HepG2 (cell line): ENCODE results near the gene FAM81A. TPM values are rescaled to one million over a fixed set of nuclear protein-coding genes. Genes with fewer than 3 reads are reported as not detected.

Experiments used
- ATAC-seq: fragments of 200-7000 bp; cut with Tn5 transposase; 3 replicates; pipeline ENCODE4 v1.9.1; 2020; ENCODE audit warnings: mild to moderate bottlenecking, moderate library complexity
- BruUV-seq: library from RNA; stranded (reverse); fragments of 400-500 nt; replicated peaks from 2 replicates; lab custom pipeline; 2021; lab: Mats Ljungman, UMichigan
- CTCF ChIA-PET: fragments of 300-600 bp; formaldehyde crosslinking; extraction: SDS; loops from one replicate; lab custom pipeline; 2021; ENCODE audit warnings: low total read pairs, inconsistent platforms, low intra/inter-chr PET ratio; lab: Yijun Ruan, JAX
- POLR2A ChIA-PET: fragments of 350-600 bp; sonication (Branson Sonifier 250); formaldehyde crosslinking; loops from one replicate; lab custom pipeline; 2020; ENCODE audit warnings: antibody characterized with exemption, inconsistent platforms; lab: Yijun Ruan, JAX
- DNase-seq: peaks from one replicate; pipeline ENCODE4 v3.0.0-alpha.2; 2015; ENCODE audit warnings: low spot score
- FAIRE-seq: peaks from 3 replicates; lab custom pipeline; 2011; peaks lifted over from hg19 to GRCh38; lab: Jason Lieb, UNC
- H2AFZ ChIP-seq: one replicate; pipeline ENCODE4 v1.6.1; 2011; ENCODE audit warnings: low read length, inconsistent platforms
- H3K27ac ChIP-seq: fragments of 300-600 bp; 3 replicates; pipeline ENCODE4 v1.8.0; 2011; ENCODE audit warnings: mixed run types, mild to moderate bottlenecking, mixed read lengths, low read length, inconsistent platforms; ENCODE audit not compliant: insufficient read depth; ENCODE audit errors: extremely low read length
- H3K27me3 ChIP-seq, 2 experiments: fragments of 200-600 bp in 1 of 2; 2 replicates in 1 of 2; 3 replicates in 1 of 2; pipeline versions ENCODE4 v1.6.0 to v1.8.0; 2011; ENCODE audit warnings: low read length in 2 of 2, mild to moderate bottlenecking in 2 of 2, moderate library complexity in 2 of 2, inconsistent platforms in 1 of 2; ENCODE audit not compliant: insufficient read depth in 2 of 2, control insufficient read depth in 1 of 2
- H3K36me3 ChIP-seq, 2 experiments: fragments of 200-600 bp in 1 of 2; replicated peaks in 1 of 2; 2 replicates in 1 of 2; 3 replicates in 1 of 2; pipeline versions ENCODE4 v1.5.1 to v1.8.0; 2011; ENCODE audit warnings: low read length in 2 of 2, inconsistent platforms in 1 of 2; ENCODE audit not compliant: insufficient read depth in 2 of 2, control insufficient read depth in 1 of 2
- H3K4me1 ChIP-seq: 2 replicates; pipeline ENCODE4 v1.5.1; 2012; ENCODE audit warnings: low read length, inconsistent platforms; ENCODE audit not compliant: insufficient read depth
- H3K4me2 ChIP-seq: 2 replicates; pipeline ENCODE4 v1.6.0; 2011; ENCODE audit warnings: low read depth, low read length, inconsistent platforms
- H3K4me3 ChIP-seq, 3 experiments: fragments of 200-600 bp in 1 of 3; sonication (generic), shearing (Covaris generic) in 1 of 3; replicated peaks in 1 of 3; 2 replicates each; pipeline ENCODE4 v1.5.1; 2011 to 2016; ENCODE audit warnings: low read length in 3 of 3, inconsistent platforms in 2 of 3, low read depth in 2 of 3, mild to moderate bottlenecking in 2 of 3, control low read depth in 1 of 3, mixed read lengths in 1 of 3; ENCODE audit not compliant: insufficient read depth in 1 of 3
- H3K79me2 ChIP-seq: one replicate; pipeline ENCODE4 v1.6.1; 2011; ENCODE audit warnings: low read length, inconsistent platforms; ENCODE audit not compliant: insufficient read depth
- H3K9ac ChIP-seq: 2 replicates; pipeline ENCODE4 v1.6.0; 2011; ENCODE audit warnings: mild to moderate bottlenecking, low read depth, low read length, inconsistent platforms; ENCODE audit not compliant: insufficient read depth
- H3K9me3 ChIP-seq: 2 replicates; pipeline ENCODE4 v1.5.1; 2012; ENCODE audit warnings: mild to moderate bottlenecking, low read length
- H4K20me1 ChIP-seq: 2 replicates; pipeline ENCODE4 v1.6.0; 2011; ENCODE audit warnings: inconsistent platforms, mild to moderate bottlenecking, low read length, moderate library complexity; ENCODE audit not compliant: insufficient read depth
- ATF1 ChIP-seq: IDR thresholded peaks from 2 replicates; pipeline ENCODE4 v1.6.1; 2016; ENCODE audit warnings: mild to moderate bottlenecking, control low read depth
- CEBPZ ChIP-seq: IDR thresholded peaks from 2 replicates; pipeline ENCODE4 v1.6.1; 2012; ENCODE audit warnings: low read length, improper control_type of control experiment
- MAFF ChIP-seq: IDR thresholded peaks from 2 replicates; pipeline ENCODE4 v1.6.1; 2011; ENCODE audit warnings: low read depth, low read length, improper control_type of control experiment
- MTF1 ChIP-seq: sonication (generic); formaldehyde crosslinking; IDR thresholded peaks from 2 replicates; pipeline ENCODE4 v1.5.0; 2020; ENCODE audit warnings: missing genetic modification reagents
- NCOR1 ChIP-seq: fragments of 200-600 bp; sonication (generic); IDR thresholded peaks from 2 replicates; pipeline ENCODE4 v1.7.0; 2017; ENCODE audit warnings: antibody characterized with exemption, low read length, borderline replicate concordance
- PHF21A ChIP-seq: sonication (generic); formaldehyde crosslinking; IDR thresholded peaks from 2 replicates; pipeline ENCODE4 v1.5.0; 2020; ENCODE audit warnings: mild to moderate bottlenecking, missing genetic modification reagents
- SALL1 ChIP-seq: sonication (generic); formaldehyde crosslinking; IDR thresholded peaks from 2 replicates; pipeline ENCODE4 v1.8.0; 2022; ENCODE audit warnings: mild to moderate bottlenecking, missing genetic modification reagents
- TBP ChIP-seq: sonication (generic); formaldehyde crosslinking; IDR thresholded peaks from 2 replicates; pipeline ENCODE4 v1.5.0; 2020; ENCODE audit warnings: missing genetic modification reagents
- ZNF263 ChIP-seq: sonication (generic); formaldehyde crosslinking; IDR thresholded peaks from 2 replicates; pipeline ENCODE4 v1.4.0; 2020; ENCODE audit warnings: missing genetic modification reagents
- ZNF670 ChIP-seq: sonication (generic); formaldehyde crosslinking; IDR thresholded peaks from 2 replicates; pipeline ENCODE4 v1.8.0; 2022; ENCODE audit warnings: mild to moderate bottlenecking, missing genetic modification reagents, borderline replicate concordance
- ZNF672 ChIP-seq: sonication (generic); formaldehyde crosslinking; IDR thresholded peaks from 2 replicates; pipeline ENCODE4 v1.8.1; 2022; ENCODE audit warnings: missing genetic modification reagents
- WGBS: methylation state at CpG from one replicate; pipeline ENCODE4 v1.1.6; 2017; ENCODE audit warnings: low lambda C conversion rate; 5-methylcytosine and 5-hydroxymethylcytosine counted together
- in situ Hi-C: cut with HindIII; loops from 2 replicates; pipeline ENCODE4 v1.10.0; 2017; ENCODE audit warnings: low pct_unique_long_range_greater_than_20kb; ENCODE audit not compliant: extremely low pct_ligation_motif_present
- intact Hi-C: fragments of 100-400 bp; cut with micrococcal nuclease; formaldehyde crosslinking; loops from one replicate; pipeline ENCODE4 v1.10.0; 2022; ENCODE audit not compliant: unreplicated experiment
- polyA plus RNA-seq, 8 experiments: library from polyadenylated mRNA; depleted of rRNA in 3 of 8; stranded (reverse) in 7 of 8; unstranded in 1 of 8; fragments of >200 nt; fragmentation: Illumina TruSeq in 4 of 8; extraction: Trizol in 4 of 8; gene quantifications; 2 replicates each; pipeline versions ENCODE4 v1.2.1 to v1.2.3, GENCODE V29; 2011 to 2016; ENCODE audit warnings: low read depth in 4 of 8, missing spikeins in 1 of 8, mixed read lengths in 1 of 8; ENCODE audit not compliant: insufficient read depth in 1 of 8
- total RNA-seq, 5 experiments: library from RNA; depleted of rRNA; stranded (reverse); fragments of >200 nt; fragmentation: Illumina TruSeq; extraction: Trizol; gene quantifications; 2 replicates each; pipeline ENCODE4 v1.2.3, GENCODE V29; 2016; ENCODE audit warnings: low read depth in 1 of 5

The FAM81A gene
- total and polyA plus RNA-seq, 2 of the 13 experiments (the other 11 are each of a cell fraction or from before 2014, with no cell fraction given), result 0.09 TPM; not detected in 1

- POLR2A ChIA-PET, result no interaction called here
- H3K9ac ChIP-seq, result no peak overlapping the region
These were observed 102.7 kb downstream of the FAM81A start for GRCh38 chr15:59540654-59541053.

GRCh38 chr15:59541750-59542149, 103.8 kb downstream of the FAM81A start:
- Histone ChIP-seq H3K27me3 (peaks cover 2 to 16% of the 10 kb centered on the region in 2 experiments; a peak in 4 of 5 replicates), H3K4me1 (peaks cover 38% of the 10 kb centered on the region), H4K20me1 (no peaks in the 10 kb centered on the region), H3K27ac (no peak overlapping the region), H3K9me3 (no peaks in the 10 kb centered on the region), H3K4me2 (no peak overlapping the region), H3K36me3 (no peaks in the 10 kb centered on the region), H2AFZ (no peak overlapping the region), H3K79me2 (no peaks in the 10 kb centered on the region), H3K9ac (no peak overlapping the region), H3K4me3 (no peak overlapping the region)
- BruUV-seq, result no TSS peak
- ATAC-seq (no peak), FAIRE-seq (no peak), DNase-seq (no peak)
- ChIA-PET CTCF (no interaction called here), POLR2A (no interaction called here)
- 68% methylated on average over 8 of the region's 8 CpGs for WGBS
- TF ChIP-seq ATF1 (CRISPR knock-in tag) (no peak), MTF1 (CRISPR knock-in tag) (no peak), ZNF263 (CRISPR knock-in tag) (no peak), ZNF672 (no peak), PHF21A (CRISPR knock-in tag) (no peak), CEBPZ (no peak), NCOR1 (no peak), ZNF670 (no peak), TBP (CRISPR knock-in tag) (no peak)
- in situ Hi-C loops (loop anchor here (5.0 kb wide), 1 partner anchor 76 kb away; no protein-coding TSS in a partner anchor), intact Hi-C loops (no loop called here)

More at GRCh38 chr15:59540654-59541053, 102.7 kb downstream of the FAM81A start:
- ATAC-seq, result no peak
- Histone ChIP-seq H4K20me1 (no peaks in the 10 kb centered on the region), H3K36me3 (no peaks in the 10 kb centered on the region), H3K4me2 (no peak overlapping the region), H3K9me3 (no peaks in the 10 kb centered on the region), H3K27me3 (peaks cover 2 to 11% of the 10 kb centered on the region in 2 experiments; a peak in 3 of 5 replicates), H3K79me2 (no peaks in the 10 kb centered on the region), H3K4me3 (no peak overlapping the region), H3K4me1 (peaks cover 27% of the 10 kb centered on the region), H2AFZ (no peak overlapping the region), H3K27ac (no peak overlapping the region)
- FAIRE-seq, result no peak
- intact Hi-C loops, result no loop called here
- no peak for DNase-seq
- BruUV-seq, result no TSS peak
- TF ChIP-seq SALL1 (CRISPR knock-in tag), result no peak
- no peak for TF ChIP-seq MAFF
- 67% methylated on average over 3 of the region's 3 CpGs for WGBS
- in situ Hi-C loops, result loop anchor here (5.0 kb wide), 1 partner anchor 77 kb away; no protein-coding TSS in a partner anchor
- CTCF ChIA-PET, result no interaction called here
